Stimulated activated memory B cell treated with anti-CD40 and anti-IgM and Interleukin-4, amounts not matched to agents 10 μg/mL and 1 μg/mL and 100 μg/mL, for 72 hours (primary cell): ENCODE data around the gene HPN.
"Not testable (repeated sequence)": the region's sequence is repeated elsewhere in the genome, so short reads cannot be mapped to it uniquely, and the experiment has no call there.

Experiments
- ATAC-seq: fragments of 150-1000 bp; cut with Tn5 transposase; 2 replicates; pipeline ENCODE4 v1.10.0; 2021
- H3K27ac Mint-ChIP-seq: one replicate; pipeline ENCODE4 v1.8.0; 2022; ENCODE audit warnings: mild to moderate bottlenecking, mixed read lengths
- H3K27me3 Mint-ChIP-seq: one replicate; pipeline ENCODE4 v1.8.0; 2022; ENCODE audit warnings: mixed read lengths
- H3K36me3 Mint-ChIP-seq: one replicate; pipeline ENCODE4 v1.8.0; 2022; ENCODE audit warnings: mixed read lengths
- H3K4me1 Mint-ChIP-seq: one replicate; pipeline ENCODE4 v1.8.0; 2022; ENCODE audit warnings: mixed read lengths
- H3K4me3 Mint-ChIP-seq: one replicate; pipeline ENCODE4 v1.8.0; 2022; ENCODE audit warnings: mild to moderate bottlenecking, moderate library complexity, mixed read lengths
- H3K9me3 Mint-ChIP-seq: one replicate; pipeline ENCODE4 v1.8.0; 2022; ENCODE audit warnings: mixed read lengths

The HPN gene

DNA sequence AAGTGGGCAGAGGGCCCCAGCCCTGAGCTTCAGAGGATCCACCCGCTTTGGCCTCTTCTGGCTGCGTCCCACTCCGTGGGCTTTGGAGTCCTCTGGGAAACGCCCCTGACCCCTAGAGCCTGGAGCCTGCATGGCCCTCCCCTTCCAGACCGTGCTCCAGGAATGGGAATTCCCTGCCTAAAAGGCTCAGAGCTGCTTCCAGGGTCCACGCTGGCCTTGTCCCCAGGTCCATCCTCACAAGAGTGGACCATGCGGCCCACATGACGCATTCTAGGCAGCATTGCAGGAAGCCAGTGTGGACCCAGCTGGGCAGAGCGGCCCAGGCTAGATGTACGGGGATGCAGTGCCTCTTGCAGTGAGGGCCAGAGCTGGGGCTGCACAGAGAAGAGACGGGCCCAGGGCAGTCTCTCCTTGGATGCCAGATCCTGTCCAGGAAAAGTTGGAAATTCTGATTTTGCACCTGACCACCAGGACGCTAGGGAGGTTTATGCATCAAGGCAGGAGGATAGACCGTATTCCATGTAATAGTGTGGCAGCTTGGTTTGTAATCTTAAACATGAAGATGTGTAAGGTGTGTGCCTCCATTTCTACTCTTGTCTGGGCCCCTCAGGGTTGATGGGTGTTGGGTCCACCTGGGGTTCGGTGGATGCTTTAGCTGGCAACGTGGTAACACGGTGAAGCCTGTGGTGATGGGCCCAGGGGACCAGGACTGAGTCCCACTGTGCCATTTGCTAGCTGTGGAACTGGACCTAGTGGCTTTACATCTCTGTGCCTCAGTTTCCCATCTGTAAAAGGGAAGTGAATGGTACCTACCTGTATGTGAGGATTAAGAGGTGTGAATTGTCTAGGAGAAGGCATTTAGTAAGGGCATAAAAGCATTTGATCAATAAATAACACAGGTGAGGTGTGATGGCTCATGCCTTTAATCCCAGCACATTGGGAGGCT lies 59.3 kb downstream of the HPN start:
- Mint-ChIP-seq H3K4me3 (no peak overlapping the region), H3K4me1 (no peaks in the 10 kb centered on the region), H3K27ac (no peak overlapping the region), H3K36me3 (no peaks in the 10 kb centered on the region), H3K27me3 (peaks cover 3% of the 10 kb centered on the region), H3K9me3 (no peaks in the 10 kb centered on the region)
- ATAC-seq, result no peak

DNA sequence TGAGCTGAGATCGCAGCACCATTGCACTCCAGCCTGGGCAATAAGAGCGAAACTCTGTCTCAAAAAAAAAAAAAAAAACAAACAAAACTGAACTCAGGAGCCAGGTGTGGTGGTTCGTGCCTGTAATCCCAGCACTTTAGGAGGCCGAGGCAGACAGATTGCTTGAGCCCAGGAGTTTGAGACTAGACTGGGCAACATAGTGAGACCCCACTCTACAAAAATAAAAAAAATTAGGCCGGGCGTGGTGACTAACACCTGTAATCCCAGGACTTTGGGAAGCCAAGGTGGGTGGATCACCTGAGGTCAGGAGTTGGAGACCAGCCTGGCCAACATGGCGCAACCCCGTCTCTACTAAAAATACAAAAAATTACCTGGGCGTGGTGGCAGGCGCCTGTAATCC lies 60.4 kb downstream of the HPN start:
- H3K4me1 Mint-ChIP-seq, H3K27me3 Mint-ChIP-seq, ATAC-seq, H3K4me3 Mint-ChIP-seq, H3K9me3 Mint-ChIP-seq, H3K36me3 Mint-ChIP-seq, H3K27ac Mint-ChIP-seq: not testable (repeated sequence)

DNA sequence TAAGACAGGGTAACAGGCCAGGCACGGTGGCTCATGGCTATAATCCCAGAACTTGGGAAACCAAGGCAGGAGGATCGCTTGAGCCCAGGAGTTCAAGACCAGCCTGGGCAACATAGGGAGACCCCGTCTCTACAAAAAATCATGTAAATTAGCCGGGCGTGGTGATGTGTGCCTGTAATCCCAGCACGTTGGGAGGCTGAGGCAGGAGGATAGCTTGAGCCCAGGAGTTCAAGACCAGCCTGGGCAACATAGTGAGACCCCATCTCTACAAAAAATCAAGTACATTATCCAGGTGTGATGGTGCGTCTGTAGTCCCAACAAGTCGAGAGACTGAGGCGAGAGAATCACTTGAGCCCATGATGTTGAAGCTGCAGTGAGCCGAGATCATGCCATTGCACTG lies 62.1 kb downstream of the HPN start:
- not testable (repeated sequence) for ATAC-seq, H3K9me3 Mint-ChIP-seq, H3K4me1 Mint-ChIP-seq, H3K4me3 Mint-ChIP-seq, H3K27me3 Mint-ChIP-seq, H3K36me3 Mint-ChIP-seq, H3K27ac Mint-ChIP-seq

DNA sequence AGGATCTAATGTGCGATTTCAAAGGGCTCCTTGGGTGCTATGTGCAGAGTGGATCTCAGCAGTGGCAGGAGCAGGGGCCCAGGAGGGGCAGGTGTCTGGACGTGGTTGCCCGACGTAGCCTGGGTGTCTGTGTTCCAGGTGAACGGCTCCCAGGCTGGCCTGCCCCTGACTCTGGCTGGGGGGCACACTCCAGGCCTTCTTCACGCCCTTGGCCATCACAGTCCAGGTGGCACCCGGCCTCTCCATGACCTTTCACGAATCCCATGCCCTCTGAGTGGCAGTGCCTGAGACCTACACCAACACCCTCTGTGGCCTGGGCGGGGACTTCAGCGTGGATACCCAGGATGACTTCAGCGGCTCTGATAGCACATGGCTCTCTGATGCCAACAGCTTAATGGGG lies 62.8 kb downstream of the HPN start:
- ATAC-seq, result no peak

DNA sequence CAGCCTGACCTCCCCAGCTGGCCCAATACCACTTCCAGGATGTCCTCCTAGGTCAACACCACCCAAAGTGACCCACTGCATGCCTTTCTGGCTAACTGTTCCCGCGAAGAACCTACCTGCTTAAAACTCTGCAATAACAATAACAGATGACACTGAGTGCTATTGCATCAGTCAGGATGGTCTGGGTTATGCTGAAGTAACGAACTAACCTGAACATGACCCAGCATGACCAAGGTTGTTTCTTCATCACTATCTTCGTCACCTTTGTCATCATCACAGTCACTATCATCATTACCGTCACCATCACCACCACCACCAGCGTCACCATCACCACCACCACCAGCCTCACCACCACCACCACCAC lies 63.5 kb downstream of the HPN start:
- Mint-ChIP-seq H3K36me3 (no peaks in the 10 kb centered on the region), H3K4me3 (no peak overlapping the region), H3K27me3 (peaks cover 9% of the 10 kb centered on the region), H3K27ac (no peak overlapping the region), H3K4me1 (no peaks in the 10 kb centered on the region), H3K9me3 (no peaks in the 10 kb centered on the region)
- no peak for ATAC-seq

More for the DNA sequence above, 62.8 kb downstream of the HPN start:
- Mint-ChIP-seq H3K27me3 (peaks cover 9% of the 10 kb centered on the region), H3K36me3 (no peaks in the 10 kb centered on the region), H3K4me1 (no peaks in the 10 kb centered on the region), H3K4me3 (no peak overlapping the region), H3K9me3 (no peaks in the 10 kb centered on the region), H3K27ac (no peak overlapping the region)

DNA sequence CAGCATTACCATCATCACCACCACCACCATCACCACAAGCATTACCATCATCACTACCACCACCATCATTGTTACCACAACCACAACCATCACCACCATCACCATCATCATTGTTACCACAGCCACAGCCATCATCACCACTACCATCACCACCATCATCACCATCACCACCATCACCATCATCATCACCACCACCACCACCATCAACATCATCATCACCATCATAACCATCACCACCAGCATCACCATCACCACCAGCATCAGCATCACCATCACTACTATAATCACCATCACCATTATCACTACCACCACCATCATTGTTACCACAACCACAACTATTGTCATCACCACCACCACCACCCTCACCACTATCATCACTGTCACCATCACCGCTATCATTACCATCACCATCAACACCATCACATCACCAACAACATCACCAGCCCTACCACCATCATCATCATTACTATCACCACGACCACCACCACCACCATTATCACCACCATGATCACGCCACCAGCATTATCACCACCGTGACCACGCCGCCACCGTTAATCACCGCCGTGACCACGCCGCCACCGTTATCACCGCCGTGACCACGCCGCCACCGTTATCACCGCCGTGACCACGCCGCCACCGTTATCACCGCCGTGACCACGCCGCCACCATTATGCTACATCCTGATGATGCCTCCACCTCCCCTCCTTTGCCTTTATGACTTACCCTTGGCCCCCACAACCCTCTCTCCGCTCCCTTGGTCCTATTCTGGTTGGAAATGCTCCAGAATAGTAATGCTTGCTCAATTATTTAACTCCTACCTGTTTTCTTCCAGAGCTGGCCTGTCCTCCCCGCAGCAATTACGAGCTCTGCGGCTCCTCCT lies 64.1 kb downstream of the HPN start:
- Mint-ChIP-seq H3K4me3 (no peak overlapping the region), H3K4me1 (no peaks in the 10 kb centered on the region), H3K27ac (no peak overlapping the region), H3K27me3 (peaks cover 9% of the 10 kb centered on the region), H3K36me3 (no peaks in the 10 kb centered on the region), H3K9me3 (no peaks in the 10 kb centered on the region)
- no peak for ATAC-seq

DNA sequence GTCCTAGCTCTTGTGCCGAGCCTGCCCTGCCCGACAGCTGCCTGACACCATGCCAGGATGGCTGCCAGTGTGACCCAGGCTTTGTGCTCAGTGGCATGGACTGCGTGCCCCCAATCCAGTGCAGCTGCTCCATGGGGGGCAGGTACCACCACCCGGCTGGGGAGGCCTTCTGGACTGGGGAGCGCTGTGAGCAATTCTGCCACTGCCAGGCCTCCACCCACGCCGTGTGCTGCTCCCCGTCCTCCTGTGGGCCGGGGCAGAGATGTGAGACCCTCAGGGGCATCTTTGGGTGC lies 64.7 kb downstream of the HPN start:
- Mint-ChIP-seq H3K27ac (no peak overlapping the region), H3K4me1 (no peaks in the 10 kb centered on the region), H3K9me3 (no peaks in the 10 kb centered on the region), H3K27me3 (peaks cover 9% of the 10 kb centered on the region), H3K4me3 (no peak overlapping the region), H3K36me3 (no peaks in the 10 kb centered on the region)
- no peak for ATAC-seq

DNA sequence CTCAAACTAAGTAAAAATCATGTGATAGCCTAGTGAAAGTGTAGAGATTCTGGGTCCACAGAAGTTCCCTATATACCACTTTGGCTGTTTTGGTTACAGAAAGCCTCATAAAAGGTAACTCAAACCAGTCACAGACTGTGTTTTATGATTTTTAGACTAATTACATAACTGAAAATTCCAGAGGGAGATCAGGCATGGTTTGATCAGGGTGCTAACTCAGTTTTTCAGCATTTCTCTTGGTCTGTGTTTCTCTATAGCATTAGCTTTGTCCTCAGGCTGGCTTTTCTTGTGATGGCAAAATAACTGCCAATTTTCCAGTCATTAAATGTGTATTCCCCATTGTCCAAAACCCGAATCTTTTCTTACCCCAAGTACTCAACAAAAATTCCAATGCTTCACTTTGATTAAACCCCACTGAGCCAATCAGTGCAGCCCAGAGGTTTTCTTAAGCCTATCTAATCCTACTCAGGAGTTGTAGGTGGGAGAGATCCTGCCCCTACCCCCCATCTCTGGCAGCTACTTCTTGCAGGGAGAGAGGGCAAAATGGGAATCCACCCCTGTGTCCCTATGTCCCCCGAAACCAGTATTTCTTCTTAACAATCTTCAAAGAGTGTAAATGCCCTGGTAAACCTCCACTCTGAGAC lies 65.5 kb downstream of the HPN start:
- Mint-ChIP-seq H3K27ac (no peak overlapping the region), H3K9me3 (no peaks in the 10 kb centered on the region), H3K27me3 (peaks cover 14% of the 10 kb centered on the region), H3K36me3 (no peaks in the 10 kb centered on the region), H3K4me3 (no peak overlapping the region), H3K4me1 (no peaks in the 10 kb centered on the region)
- no peak for ATAC-seq

DNA sequence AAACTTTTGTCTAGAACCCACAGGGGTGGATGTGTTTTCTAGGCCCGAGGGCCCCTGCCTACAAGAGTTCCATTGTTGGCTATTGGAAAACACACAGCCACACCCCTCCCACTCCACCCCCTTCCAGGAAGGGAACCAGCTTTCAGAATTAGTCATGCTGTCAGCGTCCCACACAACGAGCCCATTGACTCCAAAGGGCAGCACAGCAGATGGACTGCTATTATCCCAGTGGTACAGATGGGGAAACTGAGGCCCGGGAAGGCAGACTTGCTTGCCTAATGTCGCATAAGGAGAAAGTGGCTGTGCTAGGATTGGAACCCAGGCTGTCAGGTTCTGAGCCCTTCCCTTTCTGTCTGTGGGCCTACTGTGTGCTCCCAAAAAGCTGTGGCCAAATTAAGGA lies 66.0 kb downstream of the HPN start:
- Mint-ChIP-seq H3K27ac (no peak overlapping the region), H3K27me3 (peaks cover 19% of the 10 kb centered on the region), H3K4me3 (no peak overlapping the region), H3K9me3 (no peaks in the 10 kb centered on the region), H3K36me3 (no peaks in the 10 kb centered on the region), H3K4me1 (no peaks in the 10 kb centered on the region)
- ATAC-seq, result no peak

DNA sequence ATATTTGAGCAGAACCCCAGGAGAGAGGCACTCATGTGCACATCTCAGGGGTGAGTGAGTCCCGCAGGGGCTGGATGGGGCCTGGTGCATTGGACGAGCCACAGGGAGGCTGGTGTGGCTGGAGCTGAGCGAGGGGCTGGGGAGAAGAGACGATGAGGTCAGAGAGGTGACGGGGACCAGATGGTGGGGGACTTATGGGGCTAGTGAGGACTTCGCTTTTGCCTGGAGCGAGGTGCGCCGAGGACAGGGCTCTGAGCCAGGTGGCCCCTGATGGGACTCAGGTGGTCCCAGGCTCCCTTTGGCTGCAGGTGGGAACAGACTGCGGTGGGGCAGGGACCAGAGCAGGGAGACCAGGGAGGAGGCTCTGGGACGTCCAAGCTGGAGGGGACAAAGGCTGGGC lies 67.2 kb downstream of the HPN start:
- Mint-ChIP-seq H3K9me3 (no peaks in the 10 kb centered on the region), H3K36me3 (no peaks in the 10 kb centered on the region), H3K27ac (no peak overlapping the region), H3K27me3 (peaks cover 19% of the 10 kb centered on the region), H3K4me3 (no peak overlapping the region), H3K4me1 (no peaks in the 10 kb centered on the region)
- ATAC-seq, result no peak

DNA sequence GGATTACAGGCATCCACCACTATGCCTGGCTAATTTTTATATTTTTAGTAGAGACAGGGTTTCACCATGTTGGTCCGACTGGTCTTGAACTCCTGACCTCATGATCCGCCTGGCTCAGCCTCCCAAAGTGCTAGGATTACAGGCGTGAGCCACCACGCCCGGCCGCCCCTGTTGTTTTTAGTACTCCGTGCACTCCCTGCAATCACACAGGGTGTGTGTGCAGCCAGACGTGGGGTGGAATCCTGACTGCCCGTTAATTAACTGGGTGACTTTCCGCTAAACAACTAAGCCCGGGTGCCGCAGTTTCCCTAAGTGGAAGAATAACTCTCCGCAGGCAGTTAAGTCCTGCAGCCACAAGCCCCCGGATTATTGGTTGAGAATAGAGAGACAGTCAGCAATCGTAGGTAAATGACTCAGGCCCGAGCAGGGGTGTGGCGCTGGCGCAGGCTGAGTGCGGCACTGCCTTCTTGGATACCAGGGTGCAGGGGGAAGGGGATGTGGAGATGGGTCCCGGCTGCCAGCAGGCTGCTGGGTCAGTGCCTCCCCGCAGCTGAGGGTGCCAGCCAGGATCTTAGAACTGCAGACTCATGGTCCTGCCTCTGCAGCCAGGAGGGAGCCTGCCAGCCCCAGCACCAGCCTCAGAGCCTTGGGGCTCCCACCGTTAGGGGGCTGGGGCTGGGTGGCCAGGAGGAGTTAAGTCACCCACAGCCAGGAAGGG lies 68.0 kb downstream of the HPN start:
- Mint-ChIP-seq H3K27me3 (peaks cover 19% of the 10 kb centered on the region), H3K4me1 (peaks cover 4% of the 10 kb centered on the region), H3K36me3 (no peaks in the 10 kb centered on the region), H3K27ac (no peak overlapping the region), H3K4me3 (no peak overlapping the region), H3K9me3 (no peaks in the 10 kb centered on the region)
- ATAC-seq, result no peak

DNA sequence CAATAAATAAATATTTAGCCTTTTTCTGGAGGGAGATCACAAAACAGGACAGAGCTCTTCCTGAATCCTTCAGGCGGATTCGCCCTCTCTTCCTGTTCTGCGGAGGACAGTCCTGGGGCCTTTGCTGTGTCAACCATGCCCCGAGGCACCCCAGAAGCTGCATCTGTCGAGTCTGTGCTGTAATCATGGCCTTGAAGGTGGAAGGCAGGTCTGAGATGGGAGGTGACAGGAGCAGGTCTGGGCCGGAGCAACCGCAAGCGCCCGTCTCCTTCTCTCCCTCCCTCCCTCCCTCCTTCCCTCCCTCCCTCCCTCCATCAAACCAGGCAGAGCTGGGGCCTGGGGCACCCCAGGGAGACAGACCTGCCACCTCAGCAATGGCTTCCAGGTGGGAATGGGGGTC lies 69.5 kb downstream of the HPN start:
- Mint-ChIP-seq H3K27ac (no peak overlapping the region), H3K4me3 (no peak overlapping the region), H3K27me3 (peaks cover 19% of the 10 kb centered on the region), H3K4me1 (peaks cover 9% of the 10 kb centered on the region), H3K9me3 (no peaks in the 10 kb centered on the region), H3K36me3 (no peaks in the 10 kb centered on the region)
- ATAC-seq, result no peak

DNA sequence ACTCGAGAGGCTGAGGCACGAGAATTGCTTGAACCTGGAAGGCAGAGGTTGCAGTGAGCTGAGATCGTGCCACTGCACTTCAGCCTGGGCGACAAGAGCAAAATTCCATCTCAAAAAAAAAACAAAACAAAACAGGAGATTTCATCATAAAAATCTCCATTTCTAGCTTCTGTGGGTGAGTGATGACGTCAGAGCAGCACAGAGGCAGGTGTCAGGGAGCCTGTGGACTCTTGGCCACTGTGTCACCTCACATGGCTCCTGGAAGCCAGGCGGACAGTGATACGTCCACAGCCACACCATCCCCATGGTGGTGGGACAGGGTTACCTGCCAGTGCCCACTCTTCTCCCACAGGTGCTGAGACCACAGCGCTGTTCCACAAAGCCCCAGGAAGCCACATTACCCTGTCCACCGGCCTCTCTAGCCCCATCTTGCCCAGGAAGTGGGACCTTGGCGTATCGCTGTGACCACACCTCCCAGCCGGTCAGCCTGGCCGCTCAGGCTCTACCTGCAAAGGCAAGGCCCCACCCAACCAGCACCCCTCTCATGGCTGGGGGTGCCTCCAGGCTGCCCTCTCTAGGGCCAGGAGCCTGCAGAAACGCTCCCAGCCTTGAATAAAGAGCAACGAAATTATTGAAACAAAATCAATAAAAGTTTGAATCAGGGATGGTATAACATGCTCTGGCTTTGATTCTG lies 71.6 kb downstream of the HPN start:
- Mint-ChIP-seq H3K9me3 (no peaks in the 10 kb centered on the region), H3K27ac (no peak overlapping the region), H3K27me3 (peaks cover 19% of the 10 kb centered on the region), H3K4me3 (no peak overlapping the region), H3K4me1 (peaks cover 9% of the 10 kb centered on the region), H3K36me3 (no peaks in the 10 kb centered on the region)
- no peak for ATAC-seq

DNA sequence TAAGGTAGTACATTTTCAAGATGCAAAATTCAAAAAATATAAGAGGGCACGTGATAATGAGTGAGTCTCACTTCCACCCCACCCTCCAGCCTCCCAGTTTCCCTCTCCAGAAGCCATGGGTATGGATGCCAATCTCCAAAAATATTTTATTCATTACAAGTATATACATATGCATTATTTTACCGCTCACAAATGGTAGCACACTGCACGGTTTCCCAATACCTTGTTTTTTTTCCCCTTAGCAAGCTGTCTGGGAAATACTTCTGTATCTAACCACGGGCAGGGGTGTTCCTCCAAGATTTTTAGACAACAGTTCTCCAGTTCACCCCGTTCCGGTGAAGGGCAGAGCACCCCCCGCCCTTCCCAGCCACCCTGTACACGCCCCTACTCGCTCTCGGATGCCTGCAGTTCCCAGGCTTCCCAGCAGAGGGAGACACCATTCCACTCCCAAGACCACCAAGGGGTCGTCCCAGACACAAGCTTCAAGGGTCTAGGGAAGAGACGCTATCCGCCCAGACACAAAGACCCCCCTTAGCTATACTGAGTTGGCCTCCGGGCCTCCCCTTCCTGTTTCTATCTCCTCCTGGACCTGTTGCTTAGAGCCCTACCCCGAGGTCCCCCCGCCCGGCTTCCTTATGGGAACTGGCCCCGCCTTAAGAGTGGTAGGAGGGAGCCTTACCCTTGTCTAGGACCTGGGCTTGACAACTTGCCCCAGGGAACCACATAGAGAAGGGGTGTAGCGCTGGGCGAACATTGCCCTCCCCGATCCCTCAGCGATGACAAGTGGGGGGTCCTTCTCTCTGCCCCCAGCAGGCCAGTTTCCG lies 73.0 kb downstream of the HPN start:
- Mint-ChIP-seq H3K4me3 (peak overlapping the region; percentile 32), H3K9me3 (no peaks in the 10 kb centered on the region), H3K4me1 (peaks cover 9% of the 10 kb centered on the region), H3K27ac (peak overlapping the region; percentile 14), H3K27me3 (peaks cover 10% of the 10 kb centered on the region), H3K36me3 (no peaks in the 10 kb centered on the region)
- ATAC-seq, result peak; percentile 81
